Stimulated activated CD8-positive, alpha-beta memory T cell treated with anti-CD3 and anti-CD28 coated beads, Interleukin-15, amount 100 ng/mL, for 1 hour (primary cell): ENCODE data around the gene LRFN4.
"Not testable (repeated sequence)": the region's sequence is repeated elsewhere in the genome, so short reads cannot be mapped to it uniquely, and the experiment has no call there.

ENCODE experiments used
- DNase-seq: peaks from one replicate; pipeline ENCODE4 v3.0.0-alpha.2; 2020; ENCODE audit warnings: low read depth

Gene LRFN4

DNA sequence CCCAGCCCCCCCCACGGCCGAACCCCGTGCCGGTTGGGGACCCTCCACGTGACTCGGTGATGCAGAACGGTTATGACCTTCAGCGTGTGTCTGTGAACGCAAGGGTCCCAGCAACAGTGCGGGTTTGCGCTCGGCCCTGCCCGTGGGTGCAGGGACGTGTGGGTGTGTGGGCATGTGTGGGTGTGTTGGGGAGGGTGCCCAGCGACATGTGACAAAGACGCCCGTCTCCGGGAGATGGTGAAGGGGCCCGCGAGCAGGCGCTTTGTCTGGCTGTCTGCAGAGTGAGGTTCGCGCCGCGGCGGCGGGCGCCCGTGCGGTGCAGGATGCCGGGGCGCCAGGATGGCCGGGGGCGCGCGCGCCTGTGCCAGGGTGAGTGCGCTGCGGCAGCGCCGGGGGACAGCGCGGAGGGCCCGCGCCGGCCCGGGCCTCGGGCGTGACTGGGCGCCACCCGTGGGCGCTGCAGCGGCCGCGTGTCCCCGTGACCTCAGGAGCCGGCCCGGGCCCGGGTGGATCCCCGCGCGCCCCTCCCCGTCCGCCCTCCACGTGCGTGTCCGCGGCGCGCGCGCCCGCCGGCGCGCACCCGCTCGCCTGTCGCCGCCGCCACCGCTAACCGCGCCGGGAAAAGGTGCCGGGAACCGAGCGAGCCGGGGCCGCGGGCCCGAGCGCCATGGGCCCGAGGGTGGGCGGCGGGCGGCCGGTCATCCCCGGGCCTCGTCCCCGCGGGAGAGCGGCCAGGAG lies at the start of gene LRFN4:
Gene LRFN4 (plus strand): TSS at position 569 of the 738 bp plus-strand sequence. CDS start 681 bp downstream, outside the sequence.
- DNase-seq: no peak

DNA sequence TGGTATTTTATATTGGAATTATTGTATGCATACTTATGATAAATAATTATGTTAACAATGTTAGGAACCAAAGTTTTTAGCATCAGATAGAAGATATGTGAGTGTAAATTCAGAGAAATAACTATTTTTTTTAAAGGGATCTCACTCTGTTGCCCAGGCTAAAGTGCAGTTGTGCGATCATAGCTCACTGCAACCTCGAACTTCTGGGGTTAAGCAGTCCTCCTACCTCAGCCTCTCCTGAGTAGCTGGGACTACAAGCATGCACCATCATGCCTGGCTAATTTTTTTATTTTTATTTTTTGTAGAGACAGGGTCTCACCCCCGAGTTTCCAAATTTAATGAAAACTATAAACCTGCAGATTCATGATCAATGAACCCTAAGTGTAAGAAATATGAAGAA lies 47.3 kb upstream of the LRFN4 start:
- DNase-seq: no peak

DNA sequence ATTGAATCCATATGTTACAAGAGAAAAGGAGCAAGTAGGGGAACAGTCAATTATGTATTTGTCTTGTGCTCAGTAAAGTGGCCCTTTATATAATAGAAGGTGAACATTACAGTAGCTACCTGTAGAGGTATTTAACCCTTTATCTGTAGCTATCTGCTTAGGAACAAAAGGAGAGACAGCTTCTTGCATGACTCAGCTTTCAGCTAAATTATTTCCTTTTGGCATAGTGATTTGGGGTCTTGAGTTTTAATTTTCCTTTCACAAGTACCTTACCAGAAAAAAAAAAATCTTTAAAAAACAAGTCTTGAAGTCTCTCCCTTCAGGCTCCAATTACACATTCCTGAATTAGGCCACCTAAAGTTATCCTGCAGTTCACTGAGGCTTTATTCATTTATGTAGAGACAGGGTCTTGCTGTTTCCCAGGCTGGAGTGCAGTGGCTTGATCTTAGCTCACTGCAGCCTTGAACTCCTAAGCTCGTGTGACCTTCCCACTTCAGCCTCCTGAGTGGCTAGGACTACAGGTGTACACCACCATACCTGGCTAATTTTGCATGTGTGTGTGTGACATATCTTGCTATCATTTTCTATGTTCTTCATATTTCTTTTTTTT lies 46.2 kb upstream of the LRFN4 start:
- DNase-seq: no peak

DNA sequence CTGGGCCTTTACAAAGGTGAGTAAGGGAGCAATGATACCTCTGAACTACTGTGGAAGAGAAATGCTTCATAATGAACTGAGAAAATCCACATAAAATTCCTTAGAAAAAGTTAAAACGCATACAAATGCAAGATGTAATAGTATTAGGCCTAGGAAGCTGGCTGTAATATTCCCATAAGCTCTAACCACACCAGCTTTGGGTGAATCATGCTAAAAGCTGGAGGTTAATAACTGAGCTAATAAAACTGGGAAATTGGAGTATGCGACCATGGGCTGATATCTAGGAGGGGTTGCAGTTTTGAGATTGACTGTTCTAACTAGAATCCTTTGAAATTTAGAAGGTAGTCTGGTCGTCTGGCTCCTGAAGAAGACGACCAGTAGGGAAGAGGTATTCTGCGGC lies 42.2 kb upstream of the LRFN4 start:
- no peak for DNase-seq

DNA sequence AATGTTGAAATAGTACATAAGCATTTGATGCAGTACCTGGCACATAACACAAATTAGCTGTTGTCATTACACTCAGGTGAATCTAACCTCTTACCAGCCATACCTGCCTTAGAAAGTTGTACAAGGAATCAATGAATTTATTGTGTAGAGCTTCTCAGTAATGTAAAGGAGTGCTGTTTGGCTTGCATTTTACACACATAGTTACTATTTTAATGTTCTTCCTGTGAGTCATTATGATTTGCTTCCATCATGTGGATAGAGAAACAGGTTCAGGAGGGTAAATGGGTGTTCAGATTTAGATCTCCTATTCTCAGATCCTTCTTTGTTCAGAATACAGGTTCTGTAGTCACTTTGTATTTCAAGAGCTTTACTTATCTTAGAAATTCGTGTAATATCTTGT lies 41.2 kb upstream of the LRFN4 start:
- no peak for DNase-seq

DNA sequence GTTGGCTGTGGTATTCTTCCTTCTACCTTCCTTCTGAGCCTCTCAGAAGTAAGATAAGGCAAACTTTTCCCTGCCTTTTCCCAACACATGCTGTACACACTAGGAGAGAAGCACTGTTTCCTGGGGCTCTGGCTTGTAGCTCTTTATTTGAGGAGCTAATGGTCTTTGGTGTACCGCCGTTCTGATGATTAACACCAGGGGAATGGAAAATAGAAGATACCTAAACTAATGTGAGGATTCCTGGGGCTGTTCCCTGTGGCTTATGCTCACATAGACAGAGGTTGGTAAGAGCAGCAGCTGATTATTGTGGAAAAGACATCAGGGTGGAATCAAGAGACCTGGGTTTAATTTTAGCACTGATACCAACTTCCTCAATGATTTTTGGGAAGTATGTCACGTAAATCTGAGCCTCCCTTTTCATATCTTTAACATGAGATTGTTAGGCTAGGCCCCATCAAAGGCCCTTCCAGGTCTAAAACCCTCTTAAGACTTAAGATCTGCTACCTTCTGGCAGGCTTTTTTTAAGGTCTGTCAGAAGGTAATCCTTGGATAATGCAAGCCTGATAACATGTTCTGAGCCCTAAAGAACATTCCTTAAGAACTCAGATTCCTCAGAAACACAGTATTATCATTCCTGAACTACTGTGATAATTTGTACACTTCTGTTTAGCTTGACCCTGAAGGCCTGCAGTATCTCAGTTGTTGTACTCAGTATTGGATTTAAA lies 38.5 kb upstream of the LRFN4 start:
- DNase-seq: no peak

DNA sequence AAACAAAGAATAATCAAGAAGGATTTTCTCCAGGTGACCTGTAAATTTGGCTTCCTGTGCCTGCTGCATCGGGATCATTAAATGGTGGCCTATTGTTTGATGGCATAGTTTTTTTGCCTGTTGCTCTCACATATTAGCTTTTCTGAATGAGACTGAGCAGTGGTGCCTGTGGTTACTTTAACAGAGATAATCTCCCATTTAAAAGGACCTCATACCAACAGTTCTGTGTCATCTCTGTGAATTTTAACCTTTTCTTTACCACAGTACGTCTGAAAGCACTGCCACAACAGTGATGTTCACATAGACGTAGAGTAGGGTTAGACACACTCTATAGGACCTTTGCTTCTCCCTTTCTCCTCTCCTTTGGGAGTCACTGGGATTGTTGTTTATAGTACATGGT lies 36.5 kb upstream of the LRFN4 start:
- no peak for DNase-seq

DNA sequence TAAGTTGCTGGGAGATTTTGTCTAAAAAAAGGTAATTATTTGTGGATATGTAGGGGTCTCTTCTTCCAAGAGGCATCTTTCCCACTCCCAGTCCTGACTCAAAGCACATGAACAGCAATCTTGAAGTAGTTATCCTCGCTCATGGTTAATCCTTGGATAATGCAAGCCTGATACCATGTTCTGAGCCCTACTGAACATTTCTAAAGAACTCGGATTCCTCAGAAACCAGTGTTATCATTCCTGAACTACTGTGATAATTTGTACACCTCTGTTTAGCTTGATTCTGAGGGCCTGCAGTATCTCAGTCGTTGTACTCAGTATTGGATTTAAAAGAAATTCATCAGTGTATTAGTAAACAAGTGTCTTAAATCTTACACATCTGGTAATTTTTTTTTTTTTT lies 36.0 kb upstream of the LRFN4 start:
- no peak for DNase-seq

DNA sequence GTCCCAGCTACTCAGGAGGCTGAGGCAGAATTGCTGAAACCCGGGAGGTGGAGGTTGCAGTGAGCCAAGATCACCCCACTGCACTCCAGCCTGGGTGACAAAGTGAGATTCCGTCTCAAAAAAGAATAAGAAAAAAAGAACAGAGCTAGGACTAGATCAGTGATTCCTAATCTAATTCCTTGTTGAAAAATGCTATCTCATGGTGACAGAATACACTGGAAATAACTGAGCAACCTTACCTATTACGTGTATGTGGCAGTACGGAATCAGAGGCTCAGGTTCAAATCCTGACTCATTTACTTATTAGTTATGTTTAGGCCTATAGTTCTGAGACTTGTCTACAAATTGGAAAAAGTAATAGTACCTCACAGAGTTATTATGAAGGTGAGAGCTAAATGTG lies 33.2 kb upstream of the LRFN4 start:
- DNase-seq: no peak

DNA sequence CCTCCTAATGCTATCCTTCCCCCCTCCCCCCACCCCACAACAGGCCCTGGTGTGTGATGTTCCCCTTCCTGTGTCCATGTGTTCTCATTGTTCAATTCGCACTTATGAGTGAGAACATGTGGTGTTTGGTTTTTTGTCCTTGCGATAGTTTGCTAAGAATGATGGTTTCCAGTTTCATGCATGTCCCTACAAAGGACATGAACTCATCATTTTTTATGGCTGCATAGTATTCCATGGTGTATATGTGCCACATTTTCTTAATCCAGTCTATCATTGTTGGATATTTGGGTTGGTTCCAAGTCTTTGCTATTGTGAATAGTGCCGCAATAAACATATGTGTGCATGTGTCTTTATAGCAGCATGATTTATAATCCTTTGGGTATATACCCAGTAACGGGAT lies 32.3 kb upstream of the LRFN4 start:
- not testable (repeated sequence) for DNase-seq

DNA sequence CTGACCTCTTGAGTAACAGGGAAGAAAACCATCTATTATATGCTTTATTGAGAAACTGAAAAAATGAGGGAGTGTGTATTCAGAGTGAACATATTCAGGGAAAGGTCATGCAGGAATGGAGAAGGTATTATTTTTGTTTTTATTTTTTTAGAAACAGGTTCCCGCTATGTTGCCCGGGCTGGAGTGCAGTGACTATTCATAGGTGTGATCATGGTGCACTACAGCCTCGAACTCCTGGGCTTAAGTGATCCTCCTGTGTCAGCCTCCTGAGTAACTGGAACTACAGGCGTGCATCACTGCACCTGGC lies 22.4 kb upstream of the LRFN4 start:
- no peak for DNase-seq

DNA sequence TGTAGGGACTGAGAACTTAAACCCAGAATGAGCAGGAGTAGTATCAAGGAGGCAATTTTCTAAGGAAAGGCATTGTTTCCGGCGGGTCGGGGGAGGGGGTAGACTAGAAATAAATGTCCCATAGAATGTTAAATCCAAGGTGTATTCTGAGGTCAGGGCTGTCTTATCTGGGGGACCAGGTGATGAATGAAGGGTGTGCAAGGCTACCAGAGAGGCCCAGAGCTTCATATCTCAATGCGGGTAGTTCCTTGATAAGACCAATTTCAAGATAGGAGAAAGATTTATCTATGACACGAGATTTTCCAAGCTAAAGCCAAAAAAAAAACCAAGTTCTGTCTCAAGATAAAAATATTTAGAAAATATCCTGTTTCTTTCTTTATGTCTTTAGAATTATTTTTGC lies 21.9 kb upstream of the LRFN4 start:
- no peak for DNase-seq

DNA sequence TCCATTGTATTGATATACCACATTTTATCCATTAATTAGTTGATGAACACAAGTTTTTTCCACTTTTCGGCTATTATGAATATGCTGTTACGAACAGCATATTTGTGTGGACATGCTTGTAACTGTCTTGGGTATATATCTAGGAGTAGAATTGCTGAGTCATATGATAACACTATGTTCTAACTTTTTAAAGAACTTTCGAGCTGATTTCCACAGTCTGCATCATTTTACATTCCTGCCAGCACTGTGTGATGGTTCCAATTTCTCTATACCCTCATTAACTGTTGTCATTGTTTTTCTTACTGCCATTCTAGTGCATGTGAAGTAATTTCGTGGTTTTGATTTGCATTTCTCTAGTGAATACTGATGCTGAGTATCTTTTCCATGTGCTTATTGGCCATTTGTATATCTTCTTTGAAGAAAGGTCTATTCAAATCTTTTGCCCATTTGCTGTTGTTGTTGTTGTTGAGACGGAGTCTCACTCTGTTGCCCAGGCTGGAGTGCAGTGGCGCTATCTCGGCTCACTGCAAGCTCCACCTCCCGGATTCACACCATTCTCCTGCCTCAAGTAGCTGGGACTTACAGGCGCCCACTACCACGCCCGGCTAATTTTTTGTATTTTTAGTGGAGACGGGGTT lies 21.0 kb upstream of the LRFN4 start:
- DNase-seq: no peak

DNA sequence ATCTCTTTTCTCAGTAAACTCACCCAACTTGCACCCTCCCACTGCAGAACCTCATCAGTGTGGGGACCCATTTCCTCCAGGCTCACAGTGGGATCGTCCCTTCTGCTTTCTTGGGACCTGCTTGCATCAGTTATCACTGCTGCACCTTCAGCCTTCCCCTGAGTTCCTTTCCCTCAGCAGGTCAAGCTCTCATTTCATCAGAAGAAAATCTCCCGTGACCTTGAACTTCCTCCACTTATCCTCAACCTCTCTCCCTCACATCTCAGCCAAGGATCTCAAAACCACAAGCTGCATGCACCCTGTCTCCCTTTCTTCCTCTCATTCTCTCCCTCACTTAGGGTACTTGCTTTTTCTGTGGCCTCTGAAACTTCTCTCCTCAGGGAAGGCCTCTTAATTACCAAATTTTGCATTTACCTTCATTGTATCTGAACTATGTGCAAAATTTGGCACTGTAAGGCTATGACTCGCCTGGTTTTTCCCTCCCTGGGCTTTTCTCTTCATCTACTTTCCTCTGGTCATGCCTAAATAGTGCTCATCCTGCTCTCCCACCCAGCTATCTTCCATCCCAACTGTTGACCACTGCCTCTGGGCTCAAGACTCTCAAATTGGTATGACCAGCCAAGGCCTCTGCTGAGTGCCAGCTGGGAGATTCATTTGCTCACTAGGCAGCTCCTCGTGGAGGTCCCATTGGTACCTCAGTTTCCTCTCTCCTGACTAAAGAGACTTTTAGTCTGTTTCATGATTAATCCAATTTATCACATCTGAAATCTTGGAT lies 16.4 kb upstream of the LRFN4 start:
- no peak for DNase-seq

DNA sequence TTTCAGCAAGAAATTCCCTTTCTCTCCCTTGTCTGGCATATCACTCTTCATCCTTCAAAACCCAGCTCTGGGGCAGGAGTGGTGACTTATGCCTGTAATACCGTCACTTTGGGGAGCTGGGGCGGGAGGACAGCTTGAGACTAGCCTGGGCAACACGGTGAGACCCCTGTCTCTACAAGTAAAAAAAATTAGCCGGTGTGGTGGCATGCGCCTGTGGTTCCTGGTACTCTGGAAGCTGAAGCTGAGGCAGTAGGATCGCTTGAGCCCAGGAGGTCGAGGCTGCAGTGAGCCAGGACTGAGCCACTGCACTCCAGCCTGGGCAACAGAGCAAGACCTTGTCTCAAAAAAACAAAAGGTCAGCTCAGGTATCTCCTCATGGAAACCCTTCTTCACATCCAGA lies 15.0 kb upstream of the LRFN4 start:
- no peak for DNase-seq

DNA sequence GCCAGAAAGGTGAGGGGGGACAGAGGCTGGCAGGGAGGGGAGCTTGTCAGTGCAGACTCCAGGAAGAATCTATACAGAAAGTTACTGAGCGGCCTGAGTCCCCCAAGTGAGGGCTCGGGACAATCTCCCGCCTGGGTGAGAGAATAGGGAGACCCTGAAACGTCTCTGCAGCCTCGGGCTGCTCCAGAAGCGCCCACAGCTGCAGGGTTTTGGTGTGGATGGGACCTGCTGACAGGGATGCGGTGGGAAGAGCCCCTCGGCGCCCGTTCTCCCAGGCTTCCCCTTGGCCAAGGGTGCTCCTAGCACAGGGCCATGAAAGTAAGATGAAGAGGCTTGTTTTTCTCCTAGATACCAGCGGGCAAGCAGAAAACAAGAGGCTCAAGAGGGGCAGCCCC lies 14.4 kb upstream of the LRFN4 start:
- no peak for DNase-seq

DNA sequence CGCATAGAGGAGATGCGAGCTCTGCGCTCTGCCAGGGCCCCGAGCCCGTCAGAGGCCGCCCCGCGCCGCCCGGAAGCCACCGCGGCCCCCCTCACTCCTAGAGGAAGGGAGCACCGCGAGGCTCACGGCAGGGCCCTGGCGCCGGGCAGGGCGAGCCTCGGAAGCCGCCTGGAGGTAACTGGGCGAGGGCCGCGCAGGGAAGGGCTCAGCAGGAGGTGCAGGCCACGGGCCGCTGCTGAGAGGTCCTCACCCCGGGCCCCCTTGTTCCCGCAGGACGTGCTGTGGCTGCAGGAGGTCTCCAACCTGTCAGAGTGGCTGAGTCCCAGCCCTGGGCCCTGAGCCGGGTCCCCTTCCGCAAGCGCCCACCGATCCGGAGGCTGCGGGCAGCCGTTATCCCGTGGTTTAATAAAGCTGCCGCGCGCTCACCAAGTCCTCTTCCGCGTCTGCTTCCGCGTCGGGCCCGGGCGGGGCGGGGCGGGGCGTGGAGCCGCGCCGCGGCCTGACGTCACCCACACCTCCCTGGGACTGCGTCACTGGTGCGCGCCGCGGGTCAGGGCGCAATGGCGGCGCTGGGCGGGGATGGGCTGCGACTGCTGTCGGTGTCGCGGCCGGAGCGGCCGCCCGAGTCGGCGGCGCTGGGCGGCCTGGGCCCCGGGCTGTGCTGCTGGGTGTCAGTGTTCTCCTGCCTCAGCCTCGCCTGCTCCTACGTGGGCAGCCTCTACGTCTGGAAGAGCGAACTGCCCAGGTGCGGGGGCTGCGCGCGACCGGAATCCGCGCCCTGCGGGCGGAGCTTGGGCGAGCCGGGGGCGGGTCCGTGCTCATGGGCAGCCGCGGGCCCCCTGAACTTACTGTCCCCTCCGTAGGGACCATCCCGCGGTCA lies 13.7 kb upstream of the LRFN4 start, which contains the start of gene RCE1:
Gene RCE1 (plus strand): TSS at position 546 of the 880 bp plus-strand sequence. CDS start 15 bp downstream, at position 561.
- peak; percentile 77 for DNase-seq

DNA sequence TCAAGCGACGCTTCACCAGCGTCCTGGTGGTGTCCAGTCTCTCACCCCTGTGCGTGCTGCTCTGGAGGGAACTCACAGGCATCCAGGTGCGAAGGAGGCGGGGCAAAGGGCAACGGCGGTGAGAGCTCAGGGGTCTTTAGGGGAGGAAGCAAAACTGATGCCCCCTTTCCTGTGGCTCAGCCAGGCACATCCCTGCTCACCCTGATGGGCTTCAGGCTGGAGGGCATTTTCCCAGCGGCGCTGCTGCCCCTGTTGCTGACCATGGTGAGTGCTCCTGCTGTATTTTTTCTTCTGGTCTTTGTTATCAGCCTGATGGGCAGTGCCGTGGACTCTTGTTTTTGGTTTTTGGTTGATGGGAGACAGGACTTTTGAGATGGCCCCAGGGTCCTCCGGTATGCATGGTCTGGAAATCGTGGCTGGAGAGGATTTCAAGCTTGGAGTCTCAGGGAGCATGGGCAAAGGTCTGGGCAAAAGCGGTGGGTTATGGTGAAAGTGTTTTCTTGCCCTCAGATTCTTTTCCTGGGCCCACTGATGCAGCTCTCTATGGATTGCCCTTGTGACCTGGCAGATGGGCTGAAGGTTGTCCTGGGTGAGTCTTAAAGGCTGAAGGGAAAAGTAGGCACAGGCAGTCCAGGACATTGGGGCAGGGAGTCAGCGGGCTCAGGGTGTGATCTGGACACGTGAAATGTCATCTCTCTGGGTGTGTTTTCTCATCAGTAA lies 12.9 kb upstream of the LRFN4 start:
- no peak for DNase-seq

DNA sequence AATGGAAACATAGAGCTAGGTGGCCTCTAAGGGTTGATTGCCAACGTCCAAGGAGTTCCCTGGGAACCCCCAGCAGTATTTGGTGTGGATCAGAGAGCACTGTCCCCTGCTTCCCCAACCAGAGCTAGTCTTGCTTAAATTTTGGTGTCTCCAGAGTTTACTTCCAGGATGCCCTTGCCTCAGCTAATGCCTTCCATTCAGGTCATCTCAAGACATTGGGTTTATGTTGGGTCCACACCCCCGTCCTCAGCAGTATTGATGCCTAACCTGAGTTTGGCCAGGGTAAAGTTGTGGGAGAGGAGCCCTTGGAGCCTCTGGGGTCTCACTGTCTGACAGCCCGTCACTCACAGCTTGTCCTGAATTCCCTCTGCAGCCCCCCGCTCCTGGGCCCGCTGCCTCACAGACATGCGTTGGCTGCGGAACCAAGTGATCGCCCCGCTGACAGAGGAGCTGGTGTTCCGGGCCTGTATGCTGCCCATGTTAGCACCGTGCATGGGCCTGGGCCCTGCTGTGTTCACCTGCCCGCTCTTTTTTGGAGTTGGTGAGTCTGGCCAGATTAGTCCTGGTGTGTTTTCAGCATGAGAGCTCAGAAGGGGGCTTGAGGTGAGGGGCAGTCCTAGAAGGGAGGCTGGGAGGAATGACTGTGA lies 12.2 kb upstream of the LRFN4 start:
- no peak for DNase-seq
